ENCODE results near the gene RAD51D. TPM values are rescaled to one million over a fixed set of nuclear protein-coding genes. Genes with fewer than 3 reads are reported as not detected.

RAD51D gene
- total and polyA plus RNA-seq, 8 donors, result 4.3 to 9.4 (median 5.3) TPM

GRCh38 chr17:35076874-35077273 lies 42.8 kb downstream of the RAD51D start:
- Histone ChIP-seq H3K27ac (no peak overlapping the region), H3K9me3 (no peaks in the 10 kb centered on the region), H3K27me3 (no peaks in the 10 kb centered on the region), H3K36me3 (no peaks in the 10 kb centered on the region), H3K4me3 (no peak overlapping the region), H3K4me1 (peaks cover 6 to 28% (median 26%) of the 10 kb centered on the region in 3 donors)
- TF ChIP-seq CTCF (IDR thresholded peaks at IDR 0.05), result no peak
- DNase-seq (no peak), FAIRE-seq (no peak), ATAC-seq (no peak)
- 88 to 91% methylated on average over 1 of the region's 1 CpG for WGBS, 2 donors
- intact Hi-C loops (cut with DNase I), result loop anchor here in 1 of 3 donors (5.0 kb wide), 1 partner anchor 75 kb away; no protein-coding TSS in a partner anchor

- WGBS, 2 donors, result 11 to 18% methylated on average over 2 of the region's 2 CpGs
- no peak for TF ChIP-seq CTCF (IDR thresholded peaks at IDR 0.05)
- Histone ChIP-seq H3K27me3 (no peaks in the 10 kb centered on the region), H3K36me3 (no peaks in the 10 kb centered on the region), H3K27ac (peak overlapping the region in 3 of 4 donors; percentile 11 to 66 (median 64)), H3K4me1 (peaks cover 4 to 24% (median 23%) of the 10 kb centered on the region in 3 donors), H3K9me3 (no peaks in the 10 kb centered on the region), H3K4me3 (peak overlapping the region in 1 of 4 donors; percentile 17)
- ATAC-seq, result peak; percentile 64 to 90 (median 82)
- DNase-seq, result no peak
- intact Hi-C loops (cut with DNase I), result loop anchor here in 1 of 3 donors (5.0 kb wide), 1 partner anchor 73 kb away; no protein-coding TSS in a partner anchor
- FAIRE-seq, result no peak
Measured at GRCh38 chr17:35074711-35075707, 44.7 kb downstream of the RAD51D start.

- Histone ChIP-seq H3K27me3 (no peaks in the 10 kb centered on the region), H3K4me3 (no peak overlapping the region), H3K27ac (peak overlapping the region in 2 of 4 donors; percentile 64 to 66), H3K9me3 (no peaks in the 10 kb centered on the region), H3K4me1 (peaks cover 4 to 32% (median 30%) of the 10 kb centered on the region in 3 donors), H3K36me3 (no peaks in the 10 kb centered on the region)
- ATAC-seq (peak in 2 of 4 donors; percentile 22 to 24), FAIRE-seq (no peak), DNase-seq (no peak)
- no peak for TF ChIP-seq CTCF (IDR thresholded peaks at IDR 0.05)
- 34% methylated on average over 5 of the region's 5 CpGs for WGBS, 2 donors
- intact Hi-C loops (cut with DNase I), result no loop called here
Measured at GRCh38 chr17:35073991-35074627, 45.6 kb downstream of the RAD51D start.

- Histone ChIP-seq H3K9me3 (no peaks in the 10 kb centered on the region), H3K4me3 (no peak overlapping the region), H3K36me3 (no peaks in the 10 kb centered on the region), H3K27me3 (no peaks in the 10 kb centered on the region), H3K4me1 (peaks cover 4 to 40% (median 38%) of the 10 kb centered on the region in 3 donors), H3K27ac (peak overlapping the region in 2 of 4 donors; percentile 64 to 66)
- FAIRE-seq, result no peak
- intact Hi-C loops (cut with DNase I), result no loop called here
- 86 to 91% methylated on average over 3 of the region's 3 CpGs for WGBS, 2 donors
- no peak for ATAC-seq
- TF ChIP-seq CTCF (IDR thresholded peaks at IDR 0.05), result no peak
- DNase-seq, result no peak
Measured at GRCh38 chr17:35073183-35073790, 46.4 kb downstream of the RAD51D start.

Measured in pancreas (tissue), 10 donors.